HG03175 (cell line): ENCODE measurements around the gene CADPS.

ENCODE experiments used
- ATAC-seq: cut with Tn5 transposase; IDR thresholded peaks from one replicate; pipeline ENCODE4 v1.9.1; 2021; ENCODE audit warnings: mild to moderate bottlenecking, moderate library complexity; ENCODE audit not compliant: unreplicated experiment

Gene CADPS

DNA sequence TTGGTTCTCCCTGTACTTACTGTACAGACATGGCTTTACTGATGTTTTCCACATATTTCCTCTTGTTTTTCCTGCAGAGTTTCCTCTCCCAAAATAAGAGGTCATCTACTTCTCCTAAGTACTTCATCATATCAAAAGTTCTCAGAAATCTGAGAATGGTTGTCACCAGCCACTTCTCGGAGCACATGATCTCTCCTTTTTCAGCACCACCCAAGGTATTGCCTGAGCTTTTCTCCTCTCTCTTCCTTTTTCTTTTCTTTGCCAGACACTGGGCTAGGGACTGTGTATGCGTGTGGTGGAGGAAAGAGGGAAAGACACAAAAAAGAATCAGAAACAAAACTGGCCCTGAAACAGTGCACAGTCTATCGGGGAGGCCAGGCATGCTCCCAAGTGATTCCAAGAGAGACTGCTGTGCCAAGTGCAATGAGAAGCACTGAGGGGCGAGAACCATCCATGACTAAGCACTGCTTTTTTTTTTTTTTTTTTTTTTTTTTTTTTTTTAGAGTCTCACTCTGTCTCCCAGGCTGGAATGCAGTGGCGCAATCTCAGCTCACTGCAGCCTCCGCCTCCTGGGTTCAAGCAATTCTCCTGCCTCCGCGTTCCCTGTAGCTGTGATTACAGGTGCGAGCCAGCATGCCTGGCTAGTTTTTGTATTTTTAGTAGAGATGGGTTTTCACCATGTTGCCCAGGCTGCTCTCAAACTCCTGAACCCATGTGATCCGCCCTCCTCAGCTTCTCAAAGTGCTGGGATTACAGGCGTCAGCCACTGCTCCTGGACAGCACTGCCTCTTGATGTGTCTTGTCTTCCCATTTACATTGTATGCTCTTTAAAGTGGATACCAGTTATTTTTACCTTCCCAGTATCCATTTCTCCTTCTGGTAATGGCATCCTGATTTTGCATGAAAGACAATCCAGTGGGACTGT lies 307.9 kb downstream of the CADPS start:
- no peak for ATAC-seq

DNA sequence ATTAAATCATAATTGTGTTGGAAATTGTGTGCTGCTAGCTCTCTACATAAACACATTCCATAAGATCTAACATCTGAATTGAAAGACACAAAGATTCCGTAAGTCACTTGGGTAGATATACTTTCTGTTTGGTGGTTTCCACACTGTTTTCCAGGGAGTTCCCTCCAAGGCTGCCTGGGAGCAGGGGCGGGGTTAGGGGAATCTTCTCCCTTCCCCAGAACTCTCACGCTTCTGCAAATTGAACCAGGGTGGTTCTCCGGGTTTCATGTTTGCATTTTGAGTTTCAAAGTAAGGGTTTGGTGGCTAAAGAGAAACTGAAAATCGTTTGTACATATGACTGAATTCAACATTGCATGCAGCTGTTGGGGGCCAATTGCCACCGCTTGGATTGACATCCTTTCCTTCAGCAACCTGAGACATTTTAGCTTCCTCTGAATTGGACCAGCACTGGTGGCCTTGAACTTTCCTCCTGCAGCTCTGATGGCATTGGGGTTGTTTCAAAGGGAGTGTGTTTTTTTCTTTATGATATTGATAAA lies 309.1 kb downstream of the CADPS start:
- ATAC-seq: no peak

DNA sequence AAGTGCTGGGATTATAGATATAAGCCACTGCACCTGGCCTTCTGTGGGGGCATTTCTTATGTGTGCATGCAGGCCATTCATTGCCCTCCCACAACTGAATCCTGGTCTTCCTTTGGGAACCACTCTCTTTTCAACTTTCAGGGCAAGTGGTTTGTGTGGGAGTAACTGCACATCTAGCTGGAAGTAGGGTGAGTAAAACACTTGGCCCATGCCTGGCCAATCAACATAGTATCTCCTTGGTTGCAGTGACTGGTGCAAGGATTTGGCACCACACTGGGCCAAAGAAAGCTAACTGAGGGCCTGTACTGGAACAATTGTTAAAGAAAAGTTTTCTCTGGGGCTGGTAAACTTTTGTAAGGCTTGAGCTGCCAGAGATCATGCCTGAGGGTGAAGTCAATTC lies 312.6 kb downstream of the CADPS start:
- no peak for ATAC-seq

DNA sequence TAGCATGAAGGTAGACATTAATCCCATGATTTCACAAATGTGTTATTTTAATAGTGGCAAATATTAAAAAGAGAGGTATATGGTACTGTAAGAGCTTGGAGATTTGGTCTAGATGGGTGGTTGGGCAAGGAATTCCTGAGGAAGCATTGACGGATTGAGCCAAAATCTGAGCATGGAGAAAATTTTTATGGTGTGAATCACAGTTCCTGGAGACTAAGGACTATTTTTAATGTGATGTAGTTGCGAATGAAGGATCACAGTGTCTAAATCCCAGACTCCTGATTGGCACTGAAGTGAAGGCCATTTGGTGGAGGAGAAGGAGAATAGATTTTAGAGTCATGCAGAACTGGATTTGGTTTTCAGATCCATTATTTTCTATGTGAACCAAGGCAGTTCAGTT lies 313.2 kb downstream of the CADPS start:
- ATAC-seq: no peak

DNA sequence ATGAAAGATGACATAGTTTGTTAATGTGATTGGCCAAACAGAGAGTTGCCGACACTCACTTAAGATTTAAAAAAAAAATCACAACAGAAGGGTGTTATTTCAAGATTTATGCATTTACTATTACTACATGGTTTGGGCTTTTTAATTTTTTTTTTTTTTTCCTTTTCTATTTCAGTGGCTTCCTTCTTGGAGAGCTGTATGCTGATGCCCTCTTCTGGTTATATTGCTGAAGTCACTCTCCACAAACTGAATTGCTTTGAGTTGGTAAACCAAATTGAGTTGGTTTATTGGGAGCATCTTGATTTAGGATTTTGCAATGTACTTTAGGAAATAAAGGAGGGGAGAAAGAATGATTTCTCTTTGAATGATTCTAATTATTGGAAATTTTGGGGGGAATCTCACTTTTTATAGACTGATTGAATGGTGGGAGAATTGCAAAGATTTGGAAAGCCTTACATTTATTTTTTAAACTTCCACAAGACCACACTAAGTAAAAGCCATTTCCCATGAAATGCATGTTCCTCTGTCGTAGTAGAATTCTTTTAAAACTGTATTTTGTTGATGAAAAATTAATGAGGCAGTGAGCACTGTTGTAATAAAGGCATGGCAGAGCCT lies 315.3 kb downstream of the CADPS start:
- no peak for ATAC-seq

DNA sequence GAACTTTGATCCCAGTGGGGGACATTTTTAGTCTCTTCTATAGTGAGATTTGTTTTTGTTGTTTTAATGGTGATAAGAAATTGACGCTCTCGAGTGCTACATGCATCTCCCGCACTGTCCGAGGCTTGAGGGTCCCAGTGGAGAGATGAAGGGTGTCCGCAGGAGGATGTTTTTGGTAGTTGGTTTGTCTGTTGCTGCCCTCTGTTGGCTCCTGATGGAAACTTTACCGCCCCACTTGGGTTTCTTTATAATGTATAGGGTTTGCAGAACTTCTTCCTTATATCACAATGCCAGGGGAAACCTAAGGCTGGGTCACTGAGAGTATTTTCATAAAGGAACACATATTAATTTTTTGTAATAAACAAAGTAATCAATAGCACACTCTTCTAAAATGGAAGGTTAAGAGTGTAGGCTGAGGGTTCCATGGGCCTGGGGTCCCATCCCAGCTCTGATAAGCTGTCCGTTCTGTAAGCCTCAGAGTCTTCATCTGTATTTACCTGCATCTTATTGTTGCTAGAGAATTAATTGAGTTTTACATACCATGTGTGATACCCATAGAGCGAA lies 316.6 kb downstream of the CADPS start:
- ATAC-seq: no peak

DNA sequence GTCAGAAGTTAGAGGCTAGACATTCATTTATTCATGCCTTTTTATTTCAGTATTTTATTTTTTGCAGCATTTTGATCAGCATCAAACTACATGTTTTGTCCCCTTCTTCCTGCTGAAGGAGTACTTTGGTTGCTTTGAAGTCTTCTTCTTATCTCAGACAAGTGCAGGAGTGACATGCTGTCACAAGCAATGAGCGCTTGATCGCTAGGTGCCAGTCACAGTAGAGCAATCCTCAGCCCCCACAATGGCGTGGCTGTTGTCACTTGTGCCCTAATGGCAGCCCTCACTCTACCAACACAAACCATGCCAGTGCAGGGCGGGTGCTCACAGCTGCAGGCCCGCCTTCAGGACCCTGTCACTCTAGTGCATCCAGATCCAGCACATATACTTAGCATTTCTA lies 317.2 kb downstream of the CADPS start:
- ATAC-seq: no peak

DNA sequence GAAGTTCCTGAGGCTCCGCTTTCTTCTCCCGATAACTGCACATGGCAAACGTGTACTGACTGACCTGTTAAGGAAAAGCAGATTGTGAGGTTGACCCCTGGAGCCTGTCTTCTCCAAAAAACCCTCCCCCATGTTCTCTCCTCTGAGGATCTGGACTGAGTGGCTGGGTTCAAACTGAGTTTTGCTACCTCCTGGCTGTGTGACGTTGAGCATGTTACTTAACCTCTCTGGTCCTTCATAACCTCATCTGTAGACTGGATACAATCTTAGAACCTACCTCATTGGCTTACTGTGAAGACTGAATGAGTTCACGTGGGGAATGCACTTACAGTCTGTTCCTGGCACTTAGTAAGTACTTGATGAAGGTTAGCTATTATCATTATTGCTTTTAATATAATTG lies 317.8 kb downstream of the CADPS start:
- ATAC-seq: no peak

DNA sequence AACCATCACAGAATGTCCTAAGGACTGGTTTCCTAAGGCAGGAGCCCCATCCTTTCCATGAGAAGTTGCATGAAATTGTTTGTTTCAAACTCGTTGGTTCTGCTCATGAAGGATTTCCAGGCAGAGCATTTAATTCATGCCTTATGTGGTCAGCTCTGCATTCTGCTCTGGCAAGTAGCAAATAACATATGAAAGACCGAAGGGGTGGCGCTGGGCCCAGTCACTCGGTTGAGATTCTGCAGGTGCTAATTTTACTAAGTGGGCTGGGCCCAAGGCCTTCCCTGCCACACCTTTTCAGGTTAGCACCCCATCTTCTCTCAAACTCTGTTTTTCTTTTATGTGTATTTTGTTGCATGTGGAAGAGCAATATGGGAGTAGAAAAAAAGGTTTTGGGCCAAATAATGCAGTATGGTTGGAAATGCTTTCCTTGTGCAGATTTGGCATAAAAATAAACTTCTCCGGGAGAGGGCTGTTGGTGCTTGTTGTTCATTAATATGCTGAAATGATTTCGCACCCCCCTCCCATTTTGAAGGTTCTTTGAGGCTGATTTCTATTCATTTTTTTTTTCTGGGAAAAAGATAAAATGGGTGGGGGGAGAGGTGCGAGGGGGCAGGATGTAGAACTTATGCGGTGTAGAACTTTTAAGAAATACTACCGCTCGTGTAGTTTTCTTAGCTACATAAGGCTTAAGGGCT lies 318.9 kb downstream of the CADPS start:
- no peak for ATAC-seq

DNA sequence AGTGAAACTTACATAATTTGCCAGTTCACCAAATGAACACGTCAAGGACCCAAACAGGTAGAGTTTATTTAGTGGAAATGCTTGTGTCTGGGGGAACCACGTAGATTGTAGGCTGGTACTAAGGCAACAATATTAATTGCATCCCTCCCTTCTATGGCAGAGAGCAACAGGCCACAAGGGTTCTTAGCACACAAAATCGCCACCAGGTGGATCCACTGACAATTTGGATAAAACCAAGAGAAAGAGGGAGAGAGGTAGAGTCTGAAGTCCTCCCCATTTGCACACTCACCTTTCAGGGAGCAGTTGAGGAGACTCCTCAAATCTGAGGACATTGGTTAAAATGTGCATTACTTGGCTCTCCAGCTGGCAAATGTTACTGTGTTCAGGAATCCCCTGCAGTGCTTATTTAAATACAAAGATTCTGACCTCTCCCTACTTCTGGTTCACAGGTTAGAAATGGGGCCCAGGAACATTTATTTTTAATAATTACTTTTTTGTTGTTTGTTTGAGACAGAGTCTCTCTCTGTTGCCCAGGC lies 320.9 kb downstream of the CADPS start:
- ATAC-seq: no peak

DNA sequence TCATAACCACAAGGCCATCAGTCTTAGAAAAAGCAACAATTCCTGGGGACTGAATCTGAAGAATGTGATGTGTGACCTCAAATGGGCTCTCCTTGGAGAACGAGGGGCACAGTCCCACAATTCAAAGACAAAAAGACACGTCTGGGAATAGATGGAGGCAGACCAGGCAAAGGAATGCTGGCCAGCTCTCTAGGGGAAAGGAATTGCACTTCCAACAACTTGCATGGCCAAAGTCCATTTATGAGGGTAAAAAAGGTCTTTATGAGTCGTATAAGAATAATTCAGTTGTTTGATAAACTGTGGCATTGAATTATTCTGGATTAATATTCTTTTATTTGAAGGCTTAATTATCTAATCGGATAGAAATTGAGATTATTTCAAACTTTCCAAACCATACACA lies 321.4 kb downstream of the CADPS start:
- no peak for ATAC-seq

DNA sequence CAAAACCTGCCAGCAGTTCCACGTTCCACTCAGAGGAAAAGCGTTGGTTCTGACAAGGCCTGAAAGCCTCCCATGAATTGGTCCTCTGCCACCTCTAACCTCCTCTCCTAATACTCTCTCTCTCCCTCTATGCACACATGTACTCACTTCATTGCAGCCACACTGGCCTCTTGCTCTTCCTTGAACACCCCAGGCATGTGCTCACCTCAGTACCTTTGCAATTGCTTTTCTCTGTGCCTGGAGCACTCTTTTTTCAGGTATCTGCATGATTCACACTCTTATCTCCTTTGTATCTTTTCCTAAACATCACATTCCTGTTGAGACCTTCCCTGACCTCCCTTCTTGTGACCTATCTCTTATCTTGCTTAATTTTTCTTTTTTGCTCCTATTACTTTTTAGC lies 323.7 kb downstream of the CADPS start:
- ATAC-seq: no peak

DNA sequence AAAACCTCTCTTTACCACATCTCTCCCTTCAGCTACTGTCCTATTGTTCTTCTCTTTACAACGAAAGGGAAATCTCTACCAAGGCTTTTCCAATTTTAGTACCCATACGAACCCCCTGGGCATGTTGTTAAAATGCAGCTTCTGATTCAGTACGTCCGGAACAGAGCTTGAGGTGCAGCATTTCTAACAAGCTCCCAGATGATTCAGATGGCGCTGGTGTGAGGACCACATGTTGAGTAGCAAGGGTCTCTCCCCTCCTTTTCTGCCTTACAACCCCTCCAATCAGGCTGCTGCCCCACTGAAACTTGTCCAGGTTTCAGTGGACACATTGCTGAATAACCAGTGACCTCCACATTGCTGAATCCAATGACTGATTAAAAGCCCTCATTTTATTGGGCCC lies 324.8 kb downstream of the CADPS start:
- no peak for ATAC-seq

DNA sequence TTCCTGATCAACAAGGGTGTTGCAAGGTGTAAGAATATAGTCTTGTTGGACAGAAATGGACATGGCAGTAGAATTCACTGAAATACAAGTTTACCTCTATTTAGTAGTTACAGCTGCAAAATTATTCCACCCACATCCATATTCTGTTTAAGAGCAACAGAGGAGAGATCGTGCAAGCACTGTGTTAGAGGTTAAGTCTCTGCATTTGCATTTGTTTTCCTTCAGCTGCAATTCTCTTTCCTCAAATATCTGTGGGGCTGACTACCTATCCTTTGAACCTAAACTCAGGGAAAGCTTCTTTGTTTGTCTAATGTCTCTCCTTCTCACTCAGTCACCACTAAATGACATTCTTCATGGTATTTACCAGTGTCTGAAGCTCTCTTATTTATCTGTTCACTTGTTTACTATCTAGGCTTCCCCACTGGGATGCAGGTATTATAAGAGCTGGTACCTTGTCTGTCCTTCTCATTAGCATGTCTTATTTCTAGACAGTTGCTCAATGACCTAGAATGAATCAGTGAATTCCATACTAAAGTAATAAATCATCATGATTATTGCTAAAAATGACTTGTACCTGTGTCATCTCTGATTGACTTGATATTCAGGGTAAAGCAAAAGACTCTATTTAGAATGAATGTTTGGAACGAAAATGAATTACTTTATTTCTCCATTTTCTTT lies 326.5 kb downstream of the CADPS start:
- ATAC-seq: no peak

DNA sequence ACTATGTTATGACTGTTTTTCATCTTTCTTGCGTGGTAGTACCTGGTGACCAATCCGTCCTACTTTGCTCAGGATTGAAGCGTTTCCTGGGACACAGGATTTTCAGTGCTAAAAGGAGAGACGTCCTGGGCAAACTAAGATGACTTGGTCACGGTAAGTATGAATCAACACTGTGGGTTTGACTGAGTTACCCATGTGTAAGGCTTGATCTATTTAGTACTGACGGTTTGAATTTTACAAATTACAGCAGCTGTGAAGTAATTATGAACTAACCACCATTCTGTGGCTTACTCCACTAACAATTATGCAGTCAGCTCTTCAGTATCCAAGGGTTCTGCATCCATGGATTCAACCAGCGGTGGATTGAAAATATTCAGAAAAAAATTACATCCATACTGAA lies 328.9 kb downstream of the CADPS start:
- no peak for ATAC-seq

DNA sequence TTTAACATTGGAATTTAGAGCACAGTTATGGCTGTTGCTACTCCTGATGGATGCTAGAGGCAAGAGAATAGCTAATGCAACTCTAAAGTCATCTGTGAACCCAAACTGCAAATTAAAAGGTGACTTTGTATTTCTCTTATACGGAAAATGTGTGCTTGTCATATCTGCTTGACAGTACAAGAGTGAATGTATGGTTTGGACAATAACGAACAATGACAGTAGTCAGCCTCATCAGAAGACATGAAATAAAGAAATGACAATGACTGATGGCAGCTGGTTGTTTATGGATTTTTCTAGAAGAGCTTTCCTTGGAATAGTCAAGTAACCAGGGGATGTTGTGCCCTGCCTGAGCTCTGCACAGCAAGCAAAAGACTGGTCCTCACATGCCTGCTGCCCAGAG lies 333.0 kb downstream of the CADPS start:
- ATAC-seq: no peak

DNA sequence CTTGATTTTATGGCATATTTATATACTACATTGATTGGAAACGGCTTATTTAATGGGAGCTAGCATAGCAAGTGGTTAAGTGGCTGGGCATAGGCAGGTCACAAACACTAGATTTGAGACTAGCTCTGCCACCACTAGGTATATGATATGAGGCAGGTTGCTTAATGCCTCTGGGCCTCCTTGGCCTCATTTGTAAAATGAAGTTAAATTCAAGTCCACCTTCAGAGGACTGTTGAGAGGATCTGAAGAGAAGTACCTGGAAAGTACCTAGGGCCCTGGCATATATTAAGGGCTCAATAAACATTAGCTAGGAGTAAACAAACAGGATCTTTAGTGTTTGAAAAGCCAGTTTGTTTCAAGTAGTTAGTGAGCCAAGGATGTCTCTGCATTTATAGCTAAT lies 335.5 kb downstream of the CADPS start:
- ATAC-seq: no peak

DNA sequence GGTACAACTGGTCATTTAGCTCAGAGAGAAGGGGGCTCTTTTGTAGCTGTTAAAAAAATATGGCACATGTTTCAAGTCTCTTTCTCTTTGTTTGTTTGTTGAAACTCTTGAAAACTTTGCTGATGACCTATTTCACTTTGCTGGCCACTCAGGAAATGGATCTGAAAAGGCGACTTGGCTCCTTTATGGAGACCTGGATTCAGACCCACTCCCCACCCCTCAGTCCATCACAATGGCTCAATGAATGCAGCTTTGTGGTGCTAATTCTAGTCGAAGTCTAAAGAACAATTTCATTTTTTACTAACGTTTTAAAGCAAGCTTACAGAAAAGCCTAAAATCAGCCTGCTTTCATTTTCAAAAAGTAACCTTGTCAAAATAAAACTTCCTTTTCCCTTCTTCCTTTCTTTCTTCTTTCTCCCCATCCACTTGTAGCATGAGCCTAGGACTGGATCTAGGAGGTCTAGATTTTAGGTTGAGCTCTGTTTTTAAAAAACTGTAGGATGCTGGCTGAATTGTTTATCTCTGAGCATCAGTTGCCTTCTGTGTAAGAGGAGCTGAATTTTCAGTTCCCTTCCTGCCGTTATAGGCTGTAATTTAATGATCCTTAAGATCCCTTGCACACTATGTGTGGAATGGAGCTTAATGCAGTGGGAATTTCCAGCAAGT lies 336.4 kb downstream of the CADPS start:
- ATAC-seq: no peak

DNA sequence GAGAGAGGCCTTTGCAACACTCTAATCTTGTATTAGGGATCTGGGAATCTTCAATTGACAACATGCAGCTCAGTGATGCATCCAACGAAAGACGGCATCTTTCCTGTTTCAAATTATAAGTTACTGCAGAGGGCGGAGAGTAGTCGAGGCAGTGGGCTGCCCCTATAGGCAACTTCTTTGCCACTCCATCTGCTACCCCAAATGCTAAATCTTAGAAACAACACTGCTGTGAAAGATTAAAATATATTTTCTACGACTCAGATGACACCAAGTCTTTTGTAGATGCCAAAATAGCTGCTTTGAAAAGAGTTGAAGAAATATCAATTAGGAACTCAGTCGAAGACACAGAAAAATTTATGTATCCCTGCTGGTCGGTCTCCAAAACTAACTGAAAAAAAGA lies 340.9 kb downstream of the CADPS start:
- no peak for ATAC-seq

DNA sequence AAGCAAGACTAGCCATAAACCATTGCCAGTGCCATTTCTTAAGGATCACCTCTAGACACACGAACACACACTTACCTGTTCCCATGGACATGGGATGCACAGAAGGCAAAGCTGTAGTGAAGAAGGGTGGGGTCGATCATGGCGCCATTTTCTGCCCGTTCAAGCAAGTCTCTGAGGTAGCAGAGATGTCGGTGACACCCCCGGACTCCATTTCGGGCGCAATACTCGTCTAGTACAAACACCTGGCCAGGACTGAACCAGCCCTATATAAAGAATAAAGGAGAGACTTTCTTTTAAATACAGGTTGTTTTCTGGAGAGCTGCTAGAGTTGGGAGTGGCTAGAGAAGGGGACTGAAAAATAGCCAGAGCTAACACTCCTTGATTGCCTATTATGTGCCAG lies 342.4 kb downstream of the CADPS start:
- ATAC-seq: no peak
